Gastroesophageal sphincter (tissue), 4 donors: Measurements from ENCODE around the gene SCN1B. TPM values are rescaled to one million over a fixed set of nuclear protein-coding genes. Genes with fewer than 3 reads are reported as not detected.

ENCODE experiments used
- ATAC-seq: fragments of 150-250 bp; one replicate; pipeline ENCODE4 v1.9.1; 2016; ENCODE audit warnings: mild to moderate bottlenecking, moderate library complexity
- H3K27ac ChIP-seq, 4 donors: fragments of 200-600 bp; sonication (generic) in 3 of 4; 1 replicate in 3 of 4; 2 replicates in 1 of 4; pipeline ENCODE4 v1.5.1; 2016 to 2019
- H3K27me3 ChIP-seq: fragments of 200-600 bp; sonication (generic); one replicate; pipeline ENCODE4 v1.5.1; 2019
- H3K36me3 ChIP-seq, 2 donors: fragments of 200-600 bp; sonication (generic); one replicate each; pipeline ENCODE4 v1.5.1; 2019; ENCODE audit warnings: control low read depth in 1 of 2
- H3K4me1 ChIP-seq, 3 donors: fragments of 200-600 bp; sonication (generic); 1 replicate in 2 of 3; 2 replicates in 1 of 3; pipeline ENCODE4 v1.5.1; 2016 to 2019; ENCODE audit warnings: control low read depth in 2 of 3
- H3K4me3 ChIP-seq, 2 donors: fragments of 200-600 bp; sonication (generic); one replicate each; pipeline ENCODE4 v1.5.1; 2019; ENCODE audit warnings: mild to moderate bottlenecking in 1 of 2, moderate library complexity in 1 of 2
- H3K9me3 ChIP-seq, 3 donors: fragments of 200-600 bp; sonication (generic); one replicate each; pipeline ENCODE4 v1.5.1; 2017 to 2019; ENCODE audit warnings: control low read depth in 2 of 3
- EP300 ChIP-seq: sonication (generic); formaldehyde crosslinking; IDR thresholded peaks from one replicate; pipeline ENCODE4 v1.6.1; 2017; ENCODE audit warnings: antibody characterized with exemption, mild to moderate bottlenecking
- POLR2A ChIP-seq, 2 donors: fragments of 450-650 bp; IDR thresholded peaks; one replicate each; pipeline ENCODE4 v1.6.1; 2017; ENCODE audit warnings: antibody characterized with exemption in 2 of 2, mild to moderate bottlenecking in 2 of 2, moderate library complexity in 1 of 2
- POLR2AphosphoS5 ChIP-seq: sonication (generic); formaldehyde crosslinking; IDR thresholded peaks from one replicate; pipeline ENCODE4 v1.6.1; 2017; ENCODE audit warnings: antibody characterized with exemption
- WGBS, 2 donors: methylation state at CpG; one replicate each; pipeline ENCODE4 v1.1.5; 2018; ENCODE audit warnings: low coverage in 1 of 2; 5-methylcytosine and 5-hydroxymethylcytosine counted together
- total RNA-seq, 4 donors: library from RNA; depleted of rRNA; stranded (reverse); fragments of >200 nt; gene quantifications; one replicate each; pipeline ENCODE4 v1.1.0, GENCODE V29; 2016
- TF ChIP-seq, protein P1 (sequence below), 4 experiments: fragments of 200-600 bp in 2 of 4; fragments of 450-650 bp in 2 of 4; sonication (generic) in 1 of 4; IDR thresholded peaks; one replicate each; pipeline ENCODE4 v1.5.1; 2017 to 2019; ENCODE audit warnings: antibody characterized with exemption in 4 of 4, mild to moderate bottlenecking in 2 of 4, moderate library complexity in 2 of 4

Gene SCN1B
- total RNA-seq, 4 donors from 2014 or later = 5.3 to 13.2 (median 9.5) TPM

DNA sequence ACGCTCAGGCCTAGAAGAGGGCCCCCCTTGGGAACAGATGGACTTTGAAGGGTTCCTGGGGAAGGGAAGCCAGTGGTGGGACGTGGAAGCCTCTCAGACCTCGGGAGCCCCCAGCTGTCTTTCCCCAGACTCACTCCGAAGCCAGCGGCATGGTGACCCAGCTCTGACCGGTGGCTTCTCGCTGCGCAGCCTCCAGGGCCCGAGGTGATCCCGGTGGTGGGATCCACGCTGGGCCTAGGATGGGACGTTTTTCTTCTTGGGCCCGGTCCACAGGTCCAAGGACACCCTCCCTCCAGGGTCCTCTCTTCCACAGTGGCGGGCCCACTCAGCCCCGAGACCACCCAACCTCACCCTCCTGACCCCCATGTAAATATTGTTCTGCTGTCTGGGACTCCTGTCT lies 35.9 kb downstream of the SCN1B start:
- peaks cover 16% of the 10 kb centered on the region for H3K27me3 ChIP-seq
- ATAC-seq = no peak
- TF ChIP-seq POLR2A (IDR thresholded peaks at IDR 0.05) = no peak
- TF ChIP-seq, protein P1, sequence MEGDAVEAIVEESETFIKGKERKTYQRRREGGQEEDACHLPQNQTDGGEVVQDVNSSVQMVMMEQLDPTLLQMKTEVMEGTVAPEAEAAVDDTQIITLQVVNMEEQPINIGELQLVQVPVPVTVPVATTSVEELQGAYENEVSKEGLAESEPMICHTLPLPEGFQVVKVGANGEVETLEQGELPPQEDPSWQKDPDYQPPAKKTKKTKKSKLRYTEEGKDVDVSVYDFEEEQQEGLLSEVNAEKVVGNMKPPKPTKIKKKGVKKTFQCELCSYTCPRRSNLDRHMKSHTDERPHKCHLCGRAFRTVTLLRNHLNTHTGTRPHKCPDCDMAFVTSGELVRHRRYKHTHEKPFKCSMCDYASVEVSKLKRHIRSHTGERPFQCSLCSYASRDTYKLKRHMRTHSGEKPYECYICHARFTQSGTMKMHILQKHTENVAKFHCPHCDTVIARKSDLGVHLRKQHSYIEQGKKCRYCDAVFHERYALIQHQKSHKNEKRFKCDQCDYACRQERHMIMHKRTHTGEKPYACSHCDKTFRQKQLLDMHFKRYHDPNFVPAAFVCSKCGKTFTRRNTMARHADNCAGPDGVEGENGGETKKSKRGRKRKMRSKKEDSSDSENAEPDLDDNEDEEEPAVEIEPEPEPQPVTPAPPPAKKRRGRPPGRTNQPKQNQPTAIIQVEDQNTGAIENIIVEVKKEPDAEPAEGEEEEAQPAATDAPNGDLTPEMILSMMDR (IDR thresholded peaks at IDR 0.05) = no peak
- no peak for TF ChIP-seq EP300
- TF ChIP-seq POLR2AphosphoS5 = no peak
- H3K27ac ChIP-seq = no peak overlapping the region
- H3K36me3 ChIP-seq = no peaks in the 10 kb centered on the region
- WGBS, 2 donors = 90% methylated on average over 10 of the region's 15 CpGs; no CpG with 5 or more reads in 1 of the 2 donors
- H3K9me3 ChIP-seq = peaks cover 0 to 9% (median 0%) of the 10 kb centered on the region in 3 donors
- no peaks in the 10 kb centered on the region for H3K4me1 ChIP-seq
- no peak overlapping the region for H3K4me3 ChIP-seq

DNA sequence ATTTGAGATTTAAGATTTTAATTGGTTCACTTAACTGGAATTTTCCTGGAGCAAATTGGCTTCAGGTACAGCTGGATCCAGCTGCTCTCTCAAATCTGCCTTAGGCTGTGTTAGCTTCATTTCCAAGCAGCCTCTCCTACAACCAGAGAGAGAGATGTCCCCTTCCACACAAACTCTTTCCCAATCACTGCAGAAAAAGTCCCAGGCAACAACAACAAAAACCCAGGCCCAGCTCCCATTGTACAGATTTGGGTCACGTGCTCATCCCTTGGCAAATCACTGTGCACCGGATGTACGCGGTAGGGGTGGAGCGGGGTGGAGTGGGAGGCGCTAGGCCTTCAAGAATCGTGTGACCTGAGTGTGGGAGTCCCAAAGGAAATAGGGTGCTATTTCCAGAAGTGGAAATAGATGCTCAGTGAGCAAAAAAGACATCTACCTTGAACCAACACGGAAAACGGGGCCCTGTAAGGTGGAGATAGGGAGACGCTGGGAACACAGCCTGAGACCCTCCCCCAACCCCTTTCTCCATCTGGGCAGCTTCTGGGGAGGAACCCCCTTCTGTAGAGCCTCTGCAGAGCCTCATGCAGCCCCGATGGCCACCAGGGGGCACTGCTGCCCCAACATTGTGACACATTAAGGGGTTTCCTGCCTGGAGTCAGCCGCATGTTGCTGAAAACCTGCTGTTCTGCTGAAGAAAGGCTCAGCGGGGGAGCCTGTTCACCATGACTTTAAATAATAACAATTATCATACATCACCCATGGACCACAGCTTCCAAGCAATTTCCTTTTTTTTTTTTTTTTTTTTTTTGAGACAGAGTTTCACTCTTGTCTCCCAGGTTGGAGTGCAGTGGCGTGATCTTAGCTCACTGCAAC lies 36.7 kb downstream of the SCN1B start:
- TF ChIP-seq POLR2A (IDR thresholded peaks at IDR 0.05) = no peak
- TF ChIP-seq, protein P1 (IDR thresholded peaks at IDR 0.05) = peak in 3 of 4 experiments; percentile 69 to 87 (median 86)
- no peak for TF ChIP-seq EP300
- TF ChIP-seq POLR2AphosphoS5 = no peak
- Histone ChIP-seq H3K27ac (no peak overlapping the region), H3K4me1 (no peaks in the 10 kb centered on the region), H3K4me3 (no peak overlapping the region), H3K36me3 (no peaks in the 10 kb centered on the region), H3K9me3 (peaks cover 0 to 9% (median 0%) of the 10 kb centered on the region in 3 donors), H3K27me3 (peaks cover 16% of the 10 kb centered on the region)
- 0 to 15% methylated on average over 3 to 9 of the region's 14 CpGs for WGBS, 2 donors
- peak; percentile 87 for ATAC-seq

DNA sequence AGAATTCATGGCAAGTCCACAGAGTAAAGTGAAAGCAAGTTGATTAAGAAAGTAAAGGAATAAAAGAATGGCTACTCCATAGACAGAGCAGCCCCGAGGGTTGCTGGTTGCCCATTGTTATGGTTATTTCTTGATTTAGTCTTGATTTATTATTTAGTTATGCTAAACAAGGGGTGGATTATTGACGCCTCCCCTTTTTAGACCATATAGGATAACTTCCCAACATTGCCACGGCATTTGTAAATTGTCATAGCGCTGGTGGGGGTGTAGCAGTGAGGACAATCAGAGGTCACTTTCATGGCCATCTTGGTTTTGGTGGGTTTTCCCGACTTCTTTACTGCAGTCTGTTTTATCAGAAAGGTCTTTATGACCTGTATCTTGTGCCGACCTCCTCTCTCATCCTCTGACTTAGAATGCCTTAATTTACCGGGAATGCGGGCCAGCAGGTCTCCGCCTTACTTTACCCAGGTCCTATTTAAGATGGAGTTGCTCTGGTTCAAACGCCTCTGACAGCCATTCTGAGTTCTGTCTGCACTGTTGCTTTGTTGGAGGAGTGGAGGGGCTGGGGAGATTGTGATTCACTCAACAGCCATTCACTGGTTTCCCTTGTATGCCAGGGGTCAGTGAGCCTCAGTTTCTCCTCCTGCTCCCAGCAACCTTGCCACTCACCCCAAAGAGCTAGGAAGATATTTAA lies 38.8 kb downstream of the SCN1B start:
- WGBS, 2 donors = 82 to 93% methylated on average over 5 to 8 of the region's 10 CpGs
- no peak overlapping the region for H3K4me3 ChIP-seq
- no peak overlapping the region for H3K27ac ChIP-seq

DNA sequence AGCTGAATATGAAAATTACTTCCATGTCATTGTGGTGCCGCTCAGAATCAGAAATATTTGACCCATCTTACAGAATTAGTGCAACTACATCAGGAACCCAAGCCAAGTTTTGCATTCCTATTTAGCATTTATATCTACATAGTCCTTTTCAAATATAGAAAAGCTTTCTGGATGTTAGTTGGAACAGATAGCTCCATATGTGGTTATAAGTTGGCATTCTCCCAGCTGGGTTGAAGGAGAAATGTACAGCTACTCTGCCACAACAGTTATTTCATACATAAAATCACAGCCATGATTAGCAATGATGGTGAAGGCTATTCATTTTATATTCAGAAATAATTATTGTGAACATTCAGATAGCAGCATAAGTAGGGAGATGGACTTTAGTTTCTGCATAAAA lies 39.4 kb downstream of the SCN1B start:
- Histone ChIP-seq H3K4me3 (no peak overlapping the region), H3K27ac (no peak overlapping the region), H3K27me3 (peaks cover 16% of the 10 kb centered on the region), H3K4me1 (no peaks in the 10 kb centered on the region), H3K9me3 (peaks cover 0 to 9% (median 0%) of the 10 kb centered on the region in 3 donors), H3K36me3 (no peaks in the 10 kb centered on the region)
- WGBS, 2 donors = 33 to 67% methylated on average over 1 of the region's 1 CpG
- TF ChIP-seq POLR2AphosphoS5 = no peak
- no peak for ATAC-seq

More for the DNA sequence above, 38.8 kb downstream of the SCN1B start:
- no peak for ATAC-seq
- Histone ChIP-seq H3K36me3 (no peaks in the 10 kb centered on the region), H3K27me3 (peaks cover 16% of the 10 kb centered on the region), H3K9me3 (peaks cover 0 to 9% (median 0%) of the 10 kb centered on the region in 3 donors), H3K4me1 (no peaks in the 10 kb centered on the region)
- TF ChIP-seq, protein P1 (IDR thresholded peaks at IDR 0.05) = no peak
- no peak for TF ChIP-seq POLR2A (IDR thresholded peaks at IDR 0.05)

DNA sequence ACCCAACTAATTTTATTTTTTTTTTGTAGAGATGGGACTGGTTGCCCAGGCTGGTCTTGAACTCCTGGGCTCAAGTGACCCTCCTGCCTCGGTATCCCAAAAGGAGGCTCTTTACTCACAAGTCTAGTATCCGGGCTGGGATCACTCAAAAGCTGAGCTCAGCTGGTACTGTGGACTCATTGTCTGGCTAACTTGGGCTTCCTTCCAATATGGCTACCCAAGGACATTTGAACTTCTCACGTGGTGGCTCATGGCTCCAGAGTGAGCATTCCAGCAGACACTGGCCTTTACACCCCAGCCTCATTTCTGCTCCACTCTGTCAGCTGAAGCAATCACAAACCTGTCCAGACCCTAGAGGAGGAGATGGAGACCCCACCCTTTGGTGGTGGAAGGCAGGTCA lies 40.2 kb downstream of the SCN1B start:
- 94% methylated on average over 3 of the region's 3 CpGs; no CpG with 5 or more reads in 1 of the 2 donors for WGBS, 2 donors
- Histone ChIP-seq H3K27me3 (peaks cover 16% of the 10 kb centered on the region), H3K36me3 (no peaks in the 10 kb centered on the region), H3K4me1 (no peaks in the 10 kb centered on the region), H3K9me3 (peaks cover 0 to 9% (median 0%) of the 10 kb centered on the region in 3 donors), H3K4me3 (no peak overlapping the region), H3K27ac (no peak overlapping the region)
- ATAC-seq = no peak
- TF ChIP-seq EP300 (no peak), POLR2A (IDR thresholded peaks at IDR 0.05) (no peak)
- TF ChIP-seq, protein P1 (IDR thresholded peaks at IDR 0.05) = no peak
